Osteocyte (in vitro differentiated cells): Measurements from ENCODE around the gene SPOCD1. TPM values are rescaled to one million over a fixed set of nuclear protein-coding genes. Genes with fewer than 3 reads are reported as not detected.
A peak's percentile ranks its signal among the peaks of the same experiment; 100 is the strongest.

Experiments
- DNase-seq: peaks from one replicate; pipeline ENCODE4 v3.0.0; 2021; ENCODE audit warnings: mixed read lengths; ENCODE audit not compliant: unreplicated experiment; ENCODE audit errors: extremely low spot score
- H3K27ac Mint-ChIP-seq: one replicate; pipeline ENCODE4 v1.8.0; 2021; ENCODE audit warnings: mild to moderate bottlenecking, mixed read lengths; ENCODE audit not compliant: unreplicated experiment
- H3K27me3 Mint-ChIP-seq: one replicate; pipeline ENCODE4 v1.8.0; 2021; ENCODE audit warnings: mixed read lengths; ENCODE audit not compliant: unreplicated experiment
- H3K36me3 Mint-ChIP-seq: one replicate; pipeline ENCODE4 v1.8.0; 2021; ENCODE audit warnings: mixed read lengths; ENCODE audit not compliant: unreplicated experiment
- H3K4me1 Mint-ChIP-seq: one replicate; pipeline ENCODE4 v1.8.0; 2021; ENCODE audit warnings: mixed read lengths; ENCODE audit not compliant: unreplicated experiment
- H3K4me3 Mint-ChIP-seq: one replicate; pipeline ENCODE4 v1.8.0; 2021; ENCODE audit warnings: mild to moderate bottlenecking, moderate library complexity, mixed read lengths; ENCODE audit not compliant: unreplicated experiment
- H3K9me3 Mint-ChIP-seq: one replicate; pipeline ENCODE4 v1.8.0; 2021; ENCODE audit warnings: mixed read lengths; ENCODE audit not compliant: unreplicated experiment
- CTCF ChIP-seq: fragments of 200-600 bp; sonication (generic); IDR thresholded peaks from 2 replicates; pipeline ENCODE4 v1.5.0; 2021; ENCODE audit warnings: antibody characterized with exemption, mild to moderate bottlenecking, moderate library complexity
- total RNA-seq: library from RNA; stranded (reverse); gene quantifications from 2 replicates; pipeline ENCODE4 v1.2.1, GENCODE V29; 2021

SPOCD1 gene
- total RNA-seq, 1 donor from 2014 or later, result 0.67 TPM

GRCh38 chr1:31807273-31808048 lies 8.4 kb downstream of the SPOCD1 start:
- Mint-ChIP-seq H3K4me3 (no peak overlapping the region), H3K27ac (no peak overlapping the region), H3K9me3 (no peaks in the 10 kb centered on the region), H3K4me1 (peaks cover 3% of the 10 kb centered on the region), H3K36me3 (no peaks in the 10 kb centered on the region), H3K27me3 (peaks cover 4% of the 10 kb centered on the region)
- TF ChIP-seq CTCF, result no peak
- no peak for DNase-seq

GRCh38 chr1:31805318-31805717 lies 10.5 kb downstream of the SPOCD1 start:
- DNase-seq, result no peak
- no peaks in the 10 kb centered on the region for H3K36me3 Mint-ChIP-seq
- TF ChIP-seq CTCF, result no peak

GRCh38 chr1:31804098-31804497 lies 11.7 kb downstream of the SPOCD1 start:
- H3K27ac Mint-ChIP-seq, result no peak overlapping the region
- no peak for TF ChIP-seq CTCF
- no peaks in the 10 kb centered on the region for H3K9me3 Mint-ChIP-seq
- H3K36me3 Mint-ChIP-seq, result no peaks in the 10 kb centered on the region
- no peak for DNase-seq
- H3K4me3 Mint-ChIP-seq, result no peak overlapping the region
- peaks cover 4% of the 10 kb centered on the region for H3K27me3 Mint-ChIP-seq
- peaks cover 8% of the 10 kb centered on the region for H3K4me1 Mint-ChIP-seq

More at GRCh38 chr1:31805318-31805717, 10.5 kb downstream of the SPOCD1 start:
- H3K27ac Mint-ChIP-seq, result no peak overlapping the region
- H3K9me3 Mint-ChIP-seq, result no peaks in the 10 kb centered on the region
- no peak overlapping the region for H3K4me3 Mint-ChIP-seq
- H3K4me1 Mint-ChIP-seq, result peaks cover 5% of the 10 kb centered on the region
- peaks cover 4% of the 10 kb centered on the region for H3K27me3 Mint-ChIP-seq

- H3K27me3 Mint-ChIP-seq, result peaks cover 4% of the 10 kb centered on the region
- no peak overlapping the region for H3K4me3 Mint-ChIP-seq
- no peak for TF ChIP-seq CTCF
- H3K36me3 Mint-ChIP-seq, result no peaks in the 10 kb centered on the region
- DNase-seq, result peak; percentile 15
- no peaks in the 10 kb centered on the region for H3K9me3 Mint-ChIP-seq
- H3K27ac Mint-ChIP-seq, result no peak overlapping the region
- H3K4me1 Mint-ChIP-seq, result peaks cover 12% of the 10 kb centered on the region
These were observed 12.2 kb downstream of the SPOCD1 start for GRCh38 chr1:31803610-31804009.

GRCh38 chr1:31802190-31803150 lies 13.4 kb downstream of the SPOCD1 start:
- DNase-seq, result peak; percentile 25
- Mint-ChIP-seq H3K27me3 (peaks cover 4% of the 10 kb centered on the region), H3K9me3 (no peaks in the 10 kb centered on the region), H3K4me1 (peaks cover 24% of the 10 kb centered on the region), H3K36me3 (no peaks in the 10 kb centered on the region), H3K4me3 (no peak overlapping the region), H3K27ac (peak overlapping the region; percentile 16)
- TF ChIP-seq CTCF, result no peak
